HEK293 (cell line): ENCODE measurements around the gene HLX.

Source experiments
- CTCF ChIA-PET: fragments of 350-600 bp; formaldehyde crosslinking; extraction: SDS; loops from one replicate; lab custom pipeline; 2021; ENCODE audit warnings: antibody characterized with exemption; lab: Yijun Ruan, JAX
- POLR2A ChIA-PET: fragments of 300-600 bp; formaldehyde crosslinking; extraction: SDS; loops from one replicate; lab custom pipeline; 2020; ENCODE audit warnings: antibody characterized with exemption, inconsistent platforms; lab: Yijun Ruan, JAX
- H3K27ac ChIP-seq: fragments of 200-500 bp; sonication (Bioruptor generic); 2 replicates; pipeline ENCODE4 v1.5.1; 2014; ENCODE audit warnings: low read depth, low read length, control low read depth, inconsistent platforms; ENCODE audit errors: extremely low read depth
- H3K36me3 ChIP-seq, 2 experiments: fragments of 200-500 bp in 1 of 2; sonication (Bioruptor generic) in 1 of 2; 1 replicate in 1 of 2; 2 replicates in 1 of 2; pipeline ENCODE4 v1.5.1; 2014 to 2017; ENCODE audit warnings: inconsistent platforms in 2 of 2, low read length in 2 of 2; ENCODE audit not compliant: control insufficient read depth in 2 of 2, insufficient read depth in 1 of 2
- H3K4me1 ChIP-seq: fragments of 200-500 bp; sonication (Bioruptor generic); 2 replicates; pipeline ENCODE4 v1.5.1; 2014; ENCODE audit warnings: mild to moderate bottlenecking, low read length, inconsistent platforms; ENCODE audit not compliant: control insufficient read depth, insufficient read depth
- H3K4me3 ChIP-seq: 2 replicates; pipeline ENCODE4 v1.5.1; 2011; ENCODE audit warnings: low read depth, mild to moderate bottlenecking, control low read depth, low read length, moderate library complexity
- H3K9me3 ChIP-seq: fragments of 200-500 bp; sonication (Bioruptor generic); 2 replicates; pipeline ENCODE4 v1.5.1; 2014; ENCODE audit warnings: low read depth, low read length, inconsistent platforms; ENCODE audit not compliant: control insufficient read depth, insufficient read depth
- AEBP2 ChIP-seq: fragments of 450-650 bp; formaldehyde crosslinking; IDR thresholded peaks from 2 replicates; pipeline ENCODE4 v1.5.1; 2016; ENCODE audit warnings: missing biosample characterization, missing genetic modification characterization, borderline replicate concordance
- FEZF1 ChIP-seq: fragments of 450-650 bp; formaldehyde crosslinking; IDR thresholded peaks from 2 replicates; pipeline ENCODE4 v1.5.1; 2016; ENCODE audit warnings: missing biosample characterization, missing genetic modification characterization
- GLIS2 ChIP-seq: fragments of 450-650 bp; formaldehyde crosslinking; IDR thresholded peaks from 2 replicates; pipeline ENCODE4 v1.5.1; 2016; ENCODE audit warnings: missing biosample characterization, missing genetic modification characterization
- HOXD13 ChIP-seq: sonication (generic); formaldehyde crosslinking; IDR thresholded peaks from 2 replicates; pipeline ENCODE4 v1.8.0; 2022; ENCODE audit warnings: missing genetic modification reagents, borderline replicate concordance
- KLF9 ChIP-seq: fragments of 450-650 bp; formaldehyde crosslinking; IDR thresholded peaks from 2 replicates; pipeline ENCODE4 v1.5.1; 2016; ENCODE audit warnings: missing biosample characterization, missing genetic modification characterization, low read depth
- PRDM6 ChIP-seq: fragments of 450-650 bp; formaldehyde crosslinking; IDR thresholded peaks from 2 replicates; pipeline ENCODE4 v1.5.1; 2017; ENCODE audit warnings: missing biosample characterization, missing genetic modification characterization
- TRIM28 ChIP-seq: IDR thresholded peaks from 2 replicates; pipeline ENCODE4 v1.6.1; 2011; ENCODE audit warnings: low read length, control low read depth, borderline replicate concordance
- WT1 ChIP-seq: fragments of 450-650 bp; formaldehyde crosslinking; IDR thresholded peaks from 2 replicates; pipeline ENCODE4 v1.5.1; 2016; ENCODE audit warnings: missing biosample characterization, missing genetic modification characterization
- YY1 ChIP-seq: fragments of 450-650 bp; formaldehyde crosslinking; IDR thresholded peaks from 2 replicates; pipeline ENCODE4 v1.5.1; 2018; ENCODE audit warnings: missing biosample characterization, missing genetic modification characterization
- ZBTB7A ChIP-seq: fragments of 450-650 bp; formaldehyde crosslinking; IDR thresholded peaks from 2 replicates; pipeline ENCODE4 v1.5.1; 2016; ENCODE audit warnings: low read depth, missing biosample characterization, missing genetic modification characterization
- ZNF146 ChIP-seq: fragments of 450-650 bp; formaldehyde crosslinking; IDR thresholded peaks from 2 replicates; pipeline ENCODE4 v1.5.1; 2016; ENCODE audit warnings: missing biosample characterization, missing genetic modification characterization
- ZNF211 ChIP-seq: fragments of 450-650 bp; formaldehyde crosslinking; IDR thresholded peaks from 2 replicates; pipeline ENCODE4 v1.5.1; 2016; ENCODE audit warnings: low read depth, missing biosample characterization, missing genetic modification characterization
- ZNF324 ChIP-seq: fragments of 450-650 bp; formaldehyde crosslinking; IDR thresholded peaks from 2 replicates; pipeline ENCODE4 v1.5.1; 2016; ENCODE audit warnings: missing biosample characterization, missing genetic modification characterization
- ZNF335 ChIP-seq: fragments of 450-650 bp; formaldehyde crosslinking; conservative IDR thresholded peaks from 2 replicates; pipeline ENCODE4 v1.5.1; 2016; ENCODE audit warnings: missing biosample characterization, missing genetic modification characterization
- ZNF350 ChIP-seq: fragments of 450-650 bp; formaldehyde crosslinking; IDR thresholded peaks from 2 replicates; pipeline ENCODE4 v1.5.0; 2017; ENCODE audit warnings: missing biosample characterization, mild to moderate bottlenecking, missing genetic modification characterization
- ZNF37A ChIP-seq: fragments of 450-650 bp; IDR thresholded peaks from 2 replicates; pipeline ENCODE4 v1.5.1; 2018; ENCODE audit warnings: missing biosample characterization, missing genetic modification characterization
- ZNF391 ChIP-seq: fragments of 450-650 bp; formaldehyde crosslinking; IDR thresholded peaks from 2 replicates; pipeline ENCODE4 v1.5.1; 2016; ENCODE audit warnings: low read depth, missing biosample characterization, missing genetic modification characterization, borderline replicate concordance
- ZNF416 ChIP-seq: fragments of 450-650 bp; formaldehyde crosslinking; IDR thresholded peaks from 2 replicates; pipeline ENCODE4 v1.5.1; 2016; ENCODE audit warnings: missing biosample characterization, missing genetic modification characterization
- ZNF426 ChIP-seq: fragments of 450-650 bp; formaldehyde crosslinking; IDR thresholded peaks from 2 replicates; pipeline ENCODE4 v1.5.1; 2017; ENCODE audit warnings: missing biosample characterization, missing genetic modification characterization, mild to moderate bottlenecking, inconsistent platforms, moderate library complexity
- ZNF433 ChIP-seq: fragments of 450-650 bp; formaldehyde crosslinking; IDR thresholded peaks from 2 replicates; pipeline ENCODE4 v1.5.1; 2016; ENCODE audit warnings: missing biosample characterization, missing genetic modification characterization, low read depth
- ZNF558 ChIP-seq: fragments of 450-650 bp; formaldehyde crosslinking; IDR thresholded peaks from 2 replicates; pipeline ENCODE4 v1.5.1; 2016; ENCODE audit warnings: missing biosample characterization, missing genetic modification characterization
- ZNF660 ChIP-seq: fragments of 450-650 bp; IDR thresholded peaks from 2 replicates; pipeline ENCODE4 v1.5.1; 2018; ENCODE audit warnings: missing biosample characterization, mild to moderate bottlenecking, missing genetic modification characterization
- ZNF707 ChIP-seq: fragments of 450-650 bp; formaldehyde crosslinking; IDR thresholded peaks from 2 replicates; pipeline ENCODE4 v1.5.1; 2016; ENCODE audit warnings: missing biosample characterization, missing genetic modification characterization
- ZNF791 ChIP-seq: fragments of 450-650 bp; formaldehyde crosslinking; IDR thresholded peaks from 2 replicates; pipeline ENCODE4 v1.5.1; 2016; ENCODE audit warnings: missing biosample characterization, missing genetic modification characterization
- ZNF792 ChIP-seq: fragments of 450-650 bp; formaldehyde crosslinking; IDR thresholded peaks from 2 replicates; pipeline ENCODE4 v1.5.1; 2016; ENCODE audit warnings: missing biosample characterization, missing genetic modification characterization
- ZNF843 ChIP-seq: fragments of 450-650 bp; formaldehyde crosslinking; IDR thresholded peaks from 2 replicates; pipeline ENCODE4 v1.5.1; 2016; ENCODE audit warnings: missing biosample characterization, missing genetic modification characterization
- ZSCAN16 ChIP-seq: fragments of 450-650 bp; formaldehyde crosslinking; IDR thresholded peaks from 2 replicates; pipeline ENCODE4 v1.5.1; 2016; ENCODE audit warnings: missing biosample characterization, missing genetic modification characterization
- ZXDB ChIP-seq: fragments of 450-650 bp; formaldehyde crosslinking; IDR thresholded peaks from 2 replicates; pipeline ENCODE4 v1.5.1; 2016; ENCODE audit warnings: missing biosample characterization, missing genetic modification characterization
- TF ChIP-seq, protein P1 (sequence below): IDR thresholded peaks from 2 replicates; pipeline ENCODE4 v1.6.1; 2011; ENCODE audit warnings: mild to moderate bottlenecking, low read depth, low read length, borderline replicate concordance
- TF ChIP-seq, protein P2 (sequence below): fragments of 450-650 bp; formaldehyde crosslinking; IDR thresholded peaks from 2 replicates; pipeline ENCODE4 v1.5.1; 2017; ENCODE audit warnings: missing biosample characterization, missing genetic modification characterization
- TF ChIP-seq, protein P3 (sequence below): fragments of 450-650 bp; formaldehyde crosslinking; IDR thresholded peaks from 2 replicates; pipeline ENCODE4 v1.5.1; 2016; ENCODE audit warnings: missing biosample characterization, missing genetic modification characterization
- TF ChIP-seq, protein P4 (sequence below): fragments of 450-650 bp; formaldehyde crosslinking; IDR thresholded peaks from 2 replicates; pipeline ENCODE4 v1.5.1; 2016; ENCODE audit warnings: missing biosample characterization, missing genetic modification characterization

Gene HLX

GRCh38 chr1:220917535-220918209 is 38.4 kb downstream of the HLX start:
- POLR2A ChIA-PET: no interaction called here
- CTCF ChIA-PET: interaction anchor here (0.6 to 1.2 kb wide), 3 partner anchors 11 to 1092 kb away, joined by 3 to 7 read pairs (median 3); no protein-coding TSS in a partner anchor
- TF ChIP-seq, protein P1, sequence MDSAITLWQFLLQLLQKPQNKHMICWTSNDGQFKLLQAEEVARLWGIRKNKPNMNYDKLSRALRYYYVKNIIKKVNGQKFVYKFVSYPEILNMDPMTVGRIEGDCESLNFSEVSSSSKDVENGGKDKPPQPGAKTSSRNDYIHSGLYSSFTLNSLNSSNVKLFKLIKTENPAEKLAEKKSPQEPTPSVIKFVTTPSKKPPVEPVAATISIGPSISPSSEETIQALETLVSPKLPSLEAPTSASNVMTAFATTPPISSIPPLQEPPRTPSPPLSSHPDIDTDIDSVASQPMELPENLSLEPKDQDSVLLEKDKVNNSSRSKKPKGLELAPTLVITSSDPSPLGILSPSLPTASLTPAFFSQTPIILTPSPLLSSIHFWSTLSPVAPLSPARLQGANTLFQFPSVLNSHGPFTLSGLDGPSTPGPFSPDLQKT: no peak
- TF ChIP-seq ZNF843 (no peak), ZNF558 (no peak), WT1 (tag by site-specific recombination) (peak; percentile 86), ZNF707 (no peak), ZNF792 (no peak), HOXD13 (CRISPR knock-in tag) (no peak), ZNF350 (no peak), ZNF416 (tag by site-specific recombination) (no peak), ZNF391 (tag by site-specific recombination) (no peak), ZXDB (tag by site-specific recombination) (peak; percentile 22; the same call in 1 of the 2 replicates), ZSCAN16 (tag by site-specific recombination) (peak; percentile 76), ZNF433 (tag by site-specific recombination) (no peak), ZNF146 (tag by site-specific recombination) (no peak), ZNF660 (tag by site-specific recombination) (no peak), ZNF37A (tag by site-specific recombination) (no peak), KLF9 (tag by site-specific recombination) (no peak), FEZF1 (tag by site-specific recombination) (peak; percentile 76), ZNF426 (tag by site-specific recombination) (no peak), AEBP2 (tag by site-specific recombination) (no peak), ZNF324 (tag by site-specific recombination) (no peak), ZNF791 (no peak), GLIS2 (tag by site-specific recombination) (no peak), ZNF335 (tag by site-specific recombination) (no peak), ZBTB7A (tag by site-specific recombination) (no peak), TRIM28 (no peak), YY1 (tag by site-specific recombination) (no peak), PRDM6 (peak; percentile 49), ZNF211 (no peak)
- TF ChIP-seq, protein P2, sequence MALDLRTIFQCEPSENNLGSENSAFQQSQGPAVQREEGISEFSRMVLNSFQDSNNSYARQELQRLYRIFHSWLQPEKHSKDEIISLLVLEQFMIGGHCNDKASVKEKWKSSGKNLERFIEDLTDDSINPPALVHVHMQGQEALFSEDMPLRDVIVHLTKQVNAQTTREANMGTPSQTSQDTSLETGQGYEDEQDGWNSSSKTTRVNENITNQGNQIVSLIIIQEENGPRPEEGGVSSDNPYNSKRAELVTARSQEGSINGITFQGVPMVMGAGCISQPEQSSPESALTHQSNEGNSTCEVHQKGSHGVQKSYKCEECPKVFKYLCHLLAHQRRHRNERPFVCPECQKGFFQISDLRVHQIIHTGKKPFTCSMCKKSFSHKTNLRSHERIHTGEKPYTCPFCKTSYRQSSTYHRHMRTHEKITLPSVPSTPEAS: no peak
- TF ChIP-seq, protein P3, sequence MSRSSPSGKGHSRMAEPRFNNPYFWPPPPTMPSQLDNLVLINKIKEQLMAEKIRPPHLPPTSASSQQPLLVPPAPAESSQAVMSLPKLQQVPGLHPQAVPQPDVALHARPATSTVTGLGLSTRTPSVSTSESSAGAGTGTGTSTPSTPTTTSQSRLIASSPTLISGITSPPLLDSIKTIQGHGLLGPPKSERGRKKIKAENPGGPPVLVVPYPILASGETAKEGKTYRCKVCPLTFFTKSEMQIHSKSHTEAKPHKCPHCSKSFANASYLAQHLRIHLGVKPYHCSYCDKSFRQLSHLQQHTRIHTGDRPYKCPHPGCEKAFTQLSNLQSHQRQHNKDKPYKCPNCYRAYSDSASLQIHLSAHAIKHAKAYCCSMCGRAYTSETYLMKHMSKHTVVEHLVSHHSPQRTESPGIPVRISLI (tag by site-specific recombination): no peak
- TF ChIP-seq, protein P4, sequence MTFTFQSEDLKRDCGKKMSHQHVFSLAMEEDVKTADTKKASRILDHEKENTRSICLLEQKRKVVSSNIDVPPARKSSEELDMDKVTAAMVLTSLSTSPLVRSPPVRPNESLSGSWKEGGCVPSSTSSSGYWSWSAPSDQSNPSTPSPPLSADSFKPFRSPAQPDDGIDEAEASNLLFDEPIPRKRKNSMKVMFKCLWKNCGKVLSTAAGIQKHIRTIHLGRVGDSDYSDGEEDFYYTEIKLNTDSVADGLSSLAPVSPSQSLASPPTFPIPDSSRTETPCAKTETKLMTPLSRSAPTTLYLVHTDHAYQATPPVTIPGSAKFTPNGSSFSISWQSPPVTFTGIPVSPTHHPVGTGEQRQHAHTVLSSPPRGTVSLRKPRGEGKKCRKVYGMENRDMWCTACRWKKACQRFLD: no peak

More at GRCh38 chr1:220917535-220918209, 38.4 kb downstream of the HLX start:
- H3K36me3 ChIP-seq: no peaks in the 10 kb centered on the region
- H3K9me3 ChIP-seq: no peaks in the 10 kb centered on the region
- H3K4me1 ChIP-seq: peaks cover 22% of the 10 kb centered on the region
- H3K4me3 ChIP-seq: no peak overlapping the region
- no peak overlapping the region; the same call in 1 of the 2 replicates for H3K27ac ChIP-seq
